ENCODE measurements around the gene REN. TPM values are rescaled to one million over a fixed set of nuclear protein-coding genes. Genes with fewer than 3 reads are reported as not detected.

The REN gene
- total RNA-seq, 1 donor from 2014 or later, result not detected

DNA sequence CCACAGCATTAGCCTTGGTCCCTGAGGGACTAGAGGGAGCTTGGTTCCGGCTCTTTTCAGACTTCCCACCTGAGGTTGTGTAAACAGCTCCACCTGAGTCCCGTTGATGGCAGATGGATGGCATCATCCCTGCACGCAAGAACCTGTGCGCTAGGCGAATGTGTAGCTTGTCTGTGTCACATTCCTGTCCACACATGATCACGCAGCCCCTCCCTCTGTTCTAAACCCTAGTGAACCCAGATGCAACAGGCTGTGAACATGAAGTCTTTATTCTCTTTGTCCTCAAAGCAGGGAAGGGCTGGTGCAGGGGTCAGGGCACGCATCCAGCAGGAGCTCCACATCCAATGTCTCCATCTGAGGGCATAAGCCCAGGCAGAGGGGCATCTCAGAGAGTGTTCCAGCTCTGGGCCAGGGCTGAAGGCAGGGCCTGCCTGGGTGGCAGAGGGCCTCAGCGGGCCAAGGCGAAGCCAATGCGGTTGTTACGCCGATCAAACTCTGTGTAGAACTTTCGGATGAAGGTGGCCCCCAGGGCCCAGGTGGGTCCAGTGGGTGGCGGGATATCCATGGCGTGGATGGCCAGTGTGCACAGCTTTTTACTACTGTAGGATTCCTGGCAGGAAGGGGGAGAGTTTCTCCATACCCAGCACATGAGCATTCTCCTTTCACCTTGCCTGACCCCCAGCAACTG lies 11.4 kb downstream of the REN start:
- no peak for DNase-seq (ENCODE audit: low read depth, low spot score)

DNA sequence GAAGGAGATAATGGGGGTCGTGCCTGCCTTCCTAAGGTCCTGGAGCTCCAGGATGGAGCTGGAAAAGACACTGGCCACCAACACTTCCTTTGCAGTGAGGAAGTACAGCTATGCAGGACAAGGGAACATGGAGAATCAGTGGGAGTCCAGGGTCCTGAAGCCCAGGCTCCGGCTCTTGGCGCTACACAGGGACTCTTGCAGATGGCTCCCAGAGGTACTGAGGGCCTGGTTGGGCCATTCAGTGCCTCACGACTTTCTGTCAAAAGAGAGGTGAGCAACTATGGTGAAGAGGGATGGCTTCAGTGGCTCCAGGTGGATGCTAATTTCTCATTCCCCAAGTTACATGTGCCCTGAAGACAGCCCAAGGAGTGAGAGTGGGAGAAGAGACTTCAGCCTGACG lies 12.5 kb downstream of the REN start:
- no peak for DNase-seq (ENCODE audit: low read depth, low spot score)

DNA sequence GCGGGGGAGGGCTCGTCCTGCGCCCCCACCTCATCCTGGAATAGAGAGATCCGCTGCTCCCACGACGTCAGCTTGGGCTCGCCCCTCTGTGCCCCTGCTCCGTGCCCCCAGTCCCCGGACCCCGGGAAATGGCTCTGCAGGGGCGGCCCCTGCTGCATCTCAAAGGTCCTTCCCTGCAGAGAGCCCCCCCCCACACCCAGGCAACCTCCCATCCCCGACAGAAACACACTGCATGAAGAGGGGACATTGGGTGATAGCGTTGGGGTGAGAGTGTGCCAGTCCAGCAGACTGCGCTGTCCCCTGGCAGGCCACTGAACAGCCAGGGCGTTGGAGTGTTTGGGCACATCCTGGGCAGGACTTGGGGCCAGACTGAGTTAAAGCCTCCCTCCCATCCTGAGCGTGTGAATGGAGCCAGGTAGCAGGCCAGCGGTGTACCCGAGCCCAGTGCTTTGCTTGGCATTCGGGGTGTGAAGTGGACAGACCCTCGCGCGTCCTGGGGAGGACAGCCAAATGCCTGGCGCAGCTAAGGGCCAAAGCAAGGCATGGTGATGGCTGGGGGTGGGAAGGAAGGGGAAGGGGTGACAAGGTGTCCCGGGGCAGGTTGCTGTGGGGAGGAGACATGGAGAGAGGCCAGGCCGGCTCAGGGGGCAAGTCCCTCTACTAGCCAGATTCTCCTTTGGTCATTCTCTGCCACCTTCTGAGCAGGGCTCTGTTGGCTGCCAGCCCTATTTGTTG lies 13.7 kb downstream of the REN start:
- DNase-seq (ENCODE audit: low read depth, low spot score), result no peak

DNA sequence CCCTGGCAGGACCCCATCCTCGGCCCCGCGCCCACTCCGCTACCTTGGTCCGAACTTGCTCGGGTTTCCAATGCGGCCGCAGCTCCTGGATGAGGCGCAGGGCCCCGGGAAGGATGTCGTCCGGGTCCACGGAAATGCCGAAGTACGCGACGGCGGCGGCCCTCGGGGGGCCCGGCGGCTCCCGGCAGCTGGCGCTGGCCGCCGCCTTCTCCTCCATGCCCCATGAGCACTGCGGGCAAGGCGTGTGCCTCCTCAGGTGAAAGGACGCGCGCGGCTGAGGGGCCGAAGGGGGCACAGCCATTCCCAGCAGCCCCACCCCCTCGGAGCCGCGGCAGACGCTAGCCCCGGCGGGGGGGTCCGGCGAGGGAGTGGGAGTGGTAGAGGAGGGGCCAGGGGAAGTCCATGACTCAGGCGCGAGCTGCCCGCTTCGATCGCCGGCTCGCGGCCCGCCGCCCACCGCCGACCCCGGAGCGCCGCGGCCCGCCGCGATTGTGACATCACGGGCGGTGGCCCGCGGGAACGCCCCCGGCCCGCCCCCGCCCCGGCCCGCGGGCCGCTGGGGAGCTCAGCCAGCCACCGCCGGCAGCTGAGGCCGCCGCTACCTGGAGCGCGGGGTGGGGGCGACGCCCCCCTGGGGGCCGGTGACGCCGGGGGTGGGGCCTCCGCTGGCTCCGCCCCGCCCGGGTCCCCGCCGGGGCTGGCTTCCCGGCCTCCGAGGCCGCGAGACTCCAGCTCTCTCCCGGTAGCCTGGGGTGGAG lies 14.4 kb downstream of the REN start, which contains the start of gene ETNK2:
Gene ETNK2, minus strand, starts transcription at position 493 of the 758 bp plus-strand sequence. Its CDS starts 192 bp downstream, at position 301.
- DNase-seq (ENCODE audit: low read depth, low spot score), result no peak

DNA sequence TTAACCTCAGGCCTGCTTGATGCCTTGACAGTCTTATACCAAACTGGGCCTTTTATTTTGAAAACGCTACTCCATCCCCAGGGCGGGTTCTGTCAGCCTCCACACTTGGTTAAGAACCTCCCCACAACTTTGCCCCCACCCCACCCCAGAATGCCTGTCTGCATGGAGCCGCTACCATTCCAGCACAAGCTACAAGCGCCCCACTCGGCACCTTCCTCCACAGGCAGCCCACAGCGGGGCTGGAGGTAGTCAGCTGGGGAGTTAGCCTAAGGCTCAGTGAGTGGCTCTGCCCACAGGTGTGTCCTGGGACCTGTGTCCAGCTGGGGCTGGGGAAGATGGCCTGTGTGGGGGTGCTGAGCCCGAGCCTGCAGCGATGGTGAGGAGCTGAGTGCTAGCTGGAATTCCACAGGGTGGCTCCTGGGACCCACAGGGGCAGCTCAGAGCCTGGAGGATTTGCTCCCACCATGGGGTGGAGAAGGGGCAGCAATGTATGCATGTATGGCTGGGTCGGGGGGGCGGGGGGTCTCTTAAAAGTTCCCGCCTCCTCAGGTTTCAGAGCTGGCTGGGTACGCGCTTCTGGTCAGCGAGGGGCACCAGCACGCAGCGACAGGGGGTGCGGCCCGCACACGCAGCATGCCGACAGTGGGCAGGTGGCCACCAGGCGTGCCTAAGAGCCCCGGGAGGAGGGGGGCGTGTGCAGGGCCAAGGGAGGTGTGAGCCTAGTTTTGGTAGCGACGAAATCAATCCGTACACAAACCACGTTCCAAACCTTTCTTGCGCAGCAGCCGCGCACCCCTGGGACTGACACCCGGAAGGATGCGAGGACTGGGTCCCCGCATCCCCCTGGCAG lies 15.2 kb downstream of the REN start:
- DNase-seq (ENCODE audit: low read depth, low spot score), result no peak

DNA sequence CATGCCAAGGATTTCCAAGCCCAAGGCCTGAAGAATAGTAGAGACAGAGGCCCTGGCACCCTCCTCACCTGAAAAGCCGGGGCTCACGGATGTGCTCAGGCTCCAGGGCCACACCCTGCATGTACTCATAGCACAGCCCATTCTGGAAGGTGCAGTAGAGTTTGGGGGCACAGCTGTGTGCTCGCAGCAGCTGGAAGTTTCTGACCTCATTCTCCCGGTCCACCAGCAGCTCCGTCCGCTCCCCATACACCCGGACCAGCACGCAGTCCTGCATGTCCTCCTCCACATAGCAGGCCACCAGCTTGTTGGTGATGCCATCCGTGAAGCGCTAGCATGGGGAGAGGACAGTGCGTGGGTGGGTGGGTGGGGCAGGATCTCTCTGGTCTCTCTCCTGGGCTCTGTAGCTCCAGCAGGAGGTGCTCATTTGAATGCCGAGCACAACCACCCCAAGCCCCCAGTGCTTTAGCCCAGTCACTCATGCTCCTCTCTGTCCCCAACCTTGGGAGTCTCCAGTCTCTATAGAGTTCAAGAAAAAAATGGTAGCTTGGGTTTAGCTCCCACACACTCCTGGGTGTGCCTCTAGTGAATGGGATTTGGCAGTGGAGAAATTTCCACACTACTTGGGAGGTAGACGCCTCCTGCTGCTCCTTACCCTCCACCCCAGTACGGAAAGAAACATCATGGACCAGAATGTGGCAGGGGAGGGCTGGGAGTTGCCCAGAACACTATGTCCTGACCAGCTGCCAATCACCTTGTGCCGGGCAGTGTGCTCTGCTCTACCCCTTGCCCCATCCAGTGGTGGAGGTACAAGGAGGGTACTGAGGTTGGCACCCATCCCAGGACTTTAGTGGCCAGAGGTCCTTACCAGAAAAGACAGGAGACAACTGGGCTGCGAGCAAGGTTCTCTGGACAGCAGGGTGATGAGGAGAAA lies 16.2 kb downstream of the REN start:
- no peak for DNase-seq (ENCODE audit: low read depth, low spot score)

DNA sequence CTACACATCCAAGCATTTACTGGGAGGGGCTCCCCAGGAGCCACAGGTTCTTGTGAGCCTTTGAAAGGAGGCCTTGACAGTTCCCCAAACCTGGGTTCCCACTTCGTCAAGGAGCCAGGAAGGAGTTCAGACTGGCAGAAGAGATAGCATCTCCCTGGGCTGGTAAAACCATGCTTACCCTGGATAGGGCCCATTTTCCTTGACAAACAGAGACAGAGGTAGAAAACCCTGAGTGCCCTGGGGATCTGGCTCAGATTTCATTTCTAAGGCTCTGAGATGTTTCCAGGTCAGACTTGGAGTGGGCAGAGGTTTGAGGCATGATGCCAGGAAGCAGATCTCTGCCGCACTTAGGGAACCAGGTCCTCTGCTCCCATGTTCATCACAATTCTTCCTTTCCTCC lies 17.0 kb downstream of the REN start:
- DNase-seq (ENCODE audit: low read depth, low spot score), result no peak

DNA sequence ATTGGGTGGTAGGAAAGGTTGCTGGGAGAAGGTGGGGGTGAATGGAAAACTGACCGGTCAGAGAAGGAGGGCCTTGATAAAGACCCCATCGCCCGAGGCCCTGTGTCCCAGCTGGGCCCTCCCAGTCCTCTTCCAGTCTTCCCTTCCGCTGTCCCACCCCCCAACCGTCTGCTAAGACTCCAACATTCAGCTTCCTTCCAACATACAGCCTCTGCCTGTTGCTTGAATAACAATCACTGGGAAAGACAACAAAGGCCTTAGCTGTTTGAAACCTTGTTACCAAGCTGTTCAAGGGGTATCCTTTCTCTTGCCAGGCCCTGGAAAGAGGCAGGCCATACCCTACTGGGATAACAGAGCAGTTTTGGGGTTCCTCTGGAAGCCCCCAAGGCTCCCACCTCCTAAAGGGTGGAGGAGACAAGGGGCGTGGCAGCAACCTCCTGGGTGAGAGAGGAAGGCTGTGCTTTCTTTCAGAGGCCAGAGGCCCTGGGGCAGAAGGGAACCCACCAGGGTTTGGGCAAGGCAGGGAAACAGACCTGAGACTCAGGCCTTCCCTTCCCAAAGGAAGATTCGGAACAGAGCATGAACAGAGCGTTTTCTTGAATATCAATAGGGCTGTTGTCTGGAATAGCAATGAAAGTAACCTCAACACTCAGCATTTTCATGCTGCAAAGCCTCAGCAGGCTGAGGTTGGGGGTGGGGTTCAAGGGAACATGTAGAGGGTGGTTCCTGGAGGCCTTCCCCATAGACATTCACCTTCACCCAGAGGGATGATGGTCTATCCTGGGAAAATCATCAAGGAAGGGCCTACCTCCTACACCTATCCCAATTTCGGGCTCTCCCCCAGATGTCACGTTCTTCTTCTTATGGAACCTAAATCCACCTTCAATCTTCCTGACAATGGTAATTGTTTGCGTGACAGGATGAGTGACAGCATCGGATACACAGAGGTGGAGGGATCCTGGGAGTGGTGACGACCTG lies 18.4 kb downstream of the REN start:
- no peak for DNase-seq (ENCODE audit: low read depth, low spot score)

DNA sequence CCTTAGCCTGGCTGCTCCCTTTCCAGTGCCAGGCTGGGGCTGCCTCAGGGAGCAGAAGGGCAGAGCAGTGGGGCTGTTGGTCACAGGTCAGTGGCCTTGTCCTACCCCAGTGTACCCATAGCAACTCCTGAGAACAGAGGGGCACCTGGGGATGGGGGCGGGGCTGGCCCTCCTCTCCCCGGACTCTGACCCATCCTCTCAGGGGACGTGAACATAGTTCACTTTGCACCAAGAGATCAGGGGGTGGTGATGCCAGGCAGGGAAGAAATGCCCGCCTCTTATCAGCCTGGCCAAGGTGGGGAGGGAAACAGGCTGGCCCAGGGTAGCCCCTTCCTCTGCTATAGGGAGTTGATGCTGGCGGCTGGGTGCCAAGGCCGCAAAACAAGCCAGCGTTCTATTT lies 19.2 kb downstream of the REN start:
- no peak for DNase-seq (ENCODE audit: low read depth, low spot score)

DNA sequence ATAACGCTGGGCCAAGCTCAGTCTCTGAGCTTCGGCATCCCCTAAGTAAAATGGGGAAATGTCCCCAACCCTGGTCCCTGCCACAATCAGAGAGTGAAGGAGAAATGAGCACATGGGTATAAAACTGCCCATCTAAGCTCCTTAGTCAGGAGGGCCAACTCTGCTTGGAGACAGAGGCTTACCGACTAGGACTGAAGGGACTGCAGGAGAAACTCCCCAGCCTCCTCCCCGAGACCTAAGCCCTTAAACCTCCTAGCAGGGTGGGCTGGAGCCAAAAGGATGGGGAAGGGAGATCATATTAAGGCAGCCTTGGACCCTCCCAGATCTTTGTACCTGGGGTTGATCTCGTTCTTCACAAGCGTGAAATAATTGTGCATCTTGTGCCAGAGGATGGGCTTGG lies 19.8 kb downstream of the REN start:
- DNase-seq (ENCODE audit: low read depth, low spot score), result no peak

DNA sequence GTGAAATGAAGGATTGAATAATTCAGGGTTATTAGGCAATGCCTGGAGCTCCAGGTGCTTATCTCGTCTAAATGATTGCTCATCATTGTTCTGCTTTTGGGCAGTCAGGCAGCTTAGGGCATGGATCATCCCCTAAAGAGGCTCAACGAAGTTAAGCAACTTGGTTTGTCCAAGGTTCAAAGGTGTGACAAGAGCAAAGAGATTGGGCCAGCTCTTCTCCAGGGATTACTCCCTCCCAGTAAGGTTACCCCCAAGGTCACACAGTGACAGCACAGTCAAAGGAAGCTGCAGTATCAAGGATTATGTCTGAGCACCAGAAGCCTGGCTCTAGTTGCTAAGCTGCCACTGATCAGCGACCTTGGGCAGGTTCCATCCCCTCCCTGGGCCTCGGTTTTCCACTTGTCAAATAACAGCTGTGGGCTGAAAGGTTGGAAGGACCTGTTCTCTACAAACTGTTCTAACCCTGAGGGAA lies 21.1 kb downstream of the REN start:
- DNase-seq (ENCODE audit: low read depth, low spot score), result no peak

DNA sequence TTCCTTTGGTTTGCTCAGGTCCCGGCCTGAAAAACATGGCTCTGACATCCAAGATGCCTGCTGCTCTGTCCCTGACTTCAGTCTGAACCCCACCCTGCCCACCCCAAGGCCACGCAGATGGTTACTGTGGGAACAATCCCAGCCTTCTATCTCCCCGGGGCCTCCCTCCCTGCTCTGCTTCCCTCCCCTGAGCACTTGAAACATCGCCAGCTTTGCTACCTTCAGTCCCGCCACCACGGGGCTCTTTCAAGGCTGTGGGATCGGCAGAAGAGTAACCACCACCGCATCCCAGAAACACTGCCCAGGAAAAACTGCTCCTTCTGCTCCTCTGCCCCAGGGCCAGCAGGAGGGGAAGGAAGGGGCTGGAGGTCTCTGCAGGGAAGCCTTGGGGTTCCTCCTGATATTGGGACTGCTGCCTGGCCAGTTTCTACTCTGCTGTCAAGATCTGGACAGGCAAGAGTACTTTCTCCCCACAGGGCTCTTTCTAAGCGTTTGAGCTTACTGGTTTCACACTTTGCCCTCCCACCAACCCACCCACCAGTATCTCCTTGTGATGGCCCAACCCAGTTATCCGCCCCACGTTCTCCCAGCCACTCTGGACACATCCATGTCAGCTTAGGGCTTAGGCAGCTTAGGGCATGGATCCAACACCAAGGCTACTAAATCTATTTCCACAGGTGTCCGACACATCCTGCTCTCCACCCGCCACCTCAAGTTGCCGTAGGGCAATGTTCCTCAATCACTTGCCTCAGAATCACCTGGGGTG lies 22.7 kb downstream of the REN start:
- DNase-seq (ENCODE audit: low read depth, low spot score), result no peak

DNA sequence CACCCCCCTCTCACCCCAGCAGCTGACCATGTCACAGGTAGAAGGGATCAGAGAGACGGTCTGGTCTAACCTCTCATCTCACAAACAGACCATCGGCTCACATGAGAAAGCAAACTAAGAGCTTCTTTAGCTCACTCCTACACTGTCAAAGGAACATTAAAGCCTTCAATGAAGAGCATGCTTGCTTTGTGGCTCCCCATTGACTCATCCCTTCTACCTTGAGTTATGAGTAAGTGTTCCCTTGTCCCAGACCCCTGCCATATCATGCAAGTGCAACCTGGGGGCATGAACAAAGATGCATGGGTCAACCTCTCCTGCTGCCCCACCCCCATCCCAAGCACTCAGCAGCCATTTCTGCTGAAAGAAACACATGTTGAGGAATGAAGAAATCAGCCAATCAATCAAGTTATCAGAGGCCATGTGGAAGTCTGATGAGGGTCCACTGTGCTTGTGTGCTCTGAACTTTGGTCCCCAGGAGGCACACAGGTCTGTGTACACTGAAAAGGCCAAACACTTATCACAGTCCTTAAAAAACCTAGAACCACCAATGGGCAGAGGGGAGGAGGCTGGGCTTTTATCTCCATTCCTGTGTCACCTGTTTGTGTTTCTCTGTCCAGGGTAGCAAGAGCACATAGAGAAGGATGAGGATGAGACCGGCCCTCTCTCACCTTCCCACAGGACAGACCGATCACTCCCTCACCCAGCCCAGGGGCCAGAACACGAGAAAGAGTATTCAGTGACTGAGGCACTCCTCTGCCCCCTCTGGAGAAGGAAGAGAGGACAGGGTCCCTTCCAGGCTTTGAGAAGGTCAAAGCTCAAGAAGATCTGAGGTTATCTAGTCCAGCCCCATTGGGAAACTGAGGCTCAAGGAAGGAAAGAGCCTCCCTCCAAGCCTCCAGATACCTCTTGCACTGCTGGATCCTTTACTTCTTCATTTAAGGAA lies 23.8 kb downstream of the REN start:
- no peak for DNase-seq (ENCODE audit: low read depth, low spot score)

DNA sequence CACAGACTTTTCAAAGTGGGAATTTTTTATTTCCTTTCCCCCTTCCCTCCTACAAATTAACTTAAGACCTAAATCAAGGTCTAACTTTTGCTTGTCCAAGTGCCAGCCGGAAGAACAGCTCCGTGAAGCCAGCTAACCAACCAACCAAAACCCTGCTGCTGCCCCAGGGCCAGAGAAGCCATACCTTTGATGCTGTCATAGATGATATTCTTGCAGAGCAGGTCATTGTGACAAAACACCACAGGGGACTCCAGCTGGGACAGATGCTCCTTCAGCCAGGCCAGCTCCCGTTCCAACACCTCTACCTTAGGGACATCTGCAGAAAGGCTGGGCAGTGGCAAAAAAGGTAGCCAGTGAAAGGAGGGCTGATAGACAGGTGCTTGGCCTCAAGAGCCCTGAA lies 25.0 kb downstream of the REN start:
- DNase-seq (ENCODE audit: low read depth, low spot score), result no peak

DNA sequence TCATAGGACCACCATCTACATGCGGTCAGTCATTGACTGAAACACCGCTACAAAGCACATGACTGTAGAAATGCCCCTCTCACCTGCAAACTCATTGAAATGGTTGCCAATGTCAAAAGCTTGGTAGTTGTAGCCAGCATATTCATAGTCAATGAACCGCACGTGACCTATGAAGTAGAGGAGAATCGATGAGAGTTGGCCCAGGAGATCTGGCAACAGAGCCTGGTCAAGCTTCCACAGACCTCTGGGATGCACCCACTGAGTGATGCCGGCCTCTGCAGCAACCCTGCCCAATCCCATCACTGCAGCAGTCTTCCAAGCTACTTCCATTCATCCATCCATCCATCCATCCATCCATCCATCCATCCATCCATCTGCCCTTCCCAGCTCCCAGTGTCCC lies 26.2 kb downstream of the REN start:
- no peak for DNase-seq (ENCODE audit: low read depth, low spot score)

DNA sequence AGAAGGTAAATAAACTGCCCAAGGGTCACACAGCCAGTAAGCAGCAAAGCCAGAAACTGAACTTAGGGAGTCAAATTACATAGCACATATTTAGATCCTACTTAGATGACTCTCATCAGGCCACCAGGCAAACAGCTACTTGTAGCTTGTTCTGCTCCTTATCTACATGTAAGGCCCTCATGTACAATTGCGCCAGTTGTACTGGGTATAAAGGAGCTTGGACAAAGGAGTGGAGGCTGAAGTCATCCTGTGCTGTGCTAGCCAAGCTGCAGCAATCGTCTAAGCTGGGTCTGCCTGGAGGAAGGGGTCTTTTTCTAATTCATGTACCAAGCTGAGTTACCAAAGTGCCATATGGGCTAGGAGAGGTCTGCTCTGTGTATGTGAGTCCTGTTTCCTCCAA lies 27.0 kb downstream of the REN start:
- no peak for DNase-seq (ENCODE audit: low read depth, low spot score)

DNA sequence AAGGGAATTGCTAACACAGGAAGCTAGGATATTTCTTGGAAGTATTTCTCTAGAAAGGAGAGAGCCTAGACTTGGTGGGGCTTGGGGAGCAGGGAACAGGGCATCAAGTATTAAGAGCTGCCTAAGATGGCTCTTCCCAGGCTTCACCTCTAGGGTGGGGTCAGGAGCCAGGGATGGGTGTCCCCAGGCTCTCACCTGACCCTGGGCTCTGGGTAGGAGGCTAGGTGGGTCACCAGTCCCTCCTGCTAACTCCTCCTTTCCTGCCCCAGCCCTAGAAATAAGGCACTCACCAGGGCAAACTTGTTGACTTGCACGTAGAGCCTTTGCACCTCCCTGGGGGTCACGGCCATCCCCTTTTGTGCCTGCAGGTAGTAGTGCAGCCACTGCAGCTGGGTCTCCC lies 29.3 kb downstream of the REN start:
- DNase-seq (ENCODE audit: low read depth, low spot score), result no peak

Data from pulmonary artery endothelial cell (primary cell).